ENCODE results near the gene FASTKD3. TPM values are rescaled to one million over a fixed set of nuclear protein-coding genes. Genes with fewer than 3 reads are reported as not detected.

FASTKD3 gene
- total RNA-seq, 1 donor from 2014 or later = 8.1 TPM

- FAIRE-seq (no peak), DNase-seq (ENCODE audit: low read depth) (no peak)
- H3K4me1 ChIP-seq (ENCODE audit: insufficient read depth, low read length) = peaks cover 23% of the 10 kb centered on the region
- TF ChIP-seq, protein P1, sequence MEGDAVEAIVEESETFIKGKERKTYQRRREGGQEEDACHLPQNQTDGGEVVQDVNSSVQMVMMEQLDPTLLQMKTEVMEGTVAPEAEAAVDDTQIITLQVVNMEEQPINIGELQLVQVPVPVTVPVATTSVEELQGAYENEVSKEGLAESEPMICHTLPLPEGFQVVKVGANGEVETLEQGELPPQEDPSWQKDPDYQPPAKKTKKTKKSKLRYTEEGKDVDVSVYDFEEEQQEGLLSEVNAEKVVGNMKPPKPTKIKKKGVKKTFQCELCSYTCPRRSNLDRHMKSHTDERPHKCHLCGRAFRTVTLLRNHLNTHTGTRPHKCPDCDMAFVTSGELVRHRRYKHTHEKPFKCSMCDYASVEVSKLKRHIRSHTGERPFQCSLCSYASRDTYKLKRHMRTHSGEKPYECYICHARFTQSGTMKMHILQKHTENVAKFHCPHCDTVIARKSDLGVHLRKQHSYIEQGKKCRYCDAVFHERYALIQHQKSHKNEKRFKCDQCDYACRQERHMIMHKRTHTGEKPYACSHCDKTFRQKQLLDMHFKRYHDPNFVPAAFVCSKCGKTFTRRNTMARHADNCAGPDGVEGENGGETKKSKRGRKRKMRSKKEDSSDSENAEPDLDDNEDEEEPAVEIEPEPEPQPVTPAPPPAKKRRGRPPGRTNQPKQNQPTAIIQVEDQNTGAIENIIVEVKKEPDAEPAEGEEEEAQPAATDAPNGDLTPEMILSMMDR (IDR thresholded peaks at IDR 0.05; ENCODE audit: insufficient read depth, low read depth, low read length) = no peak
- TF ChIP-seq EZH2 (IDR thresholded peaks at IDR 0.05; ENCODE audit: insufficient read depth, low read length) = no peak
- Mint-ChIP-seq H3K27me3 (ENCODE audit: low read depth, unreplicated experiment) (no peaks in the 10 kb centered on the region), H3K4me1 (ENCODE audit: low read depth, unreplicated experiment) (peaks cover 34% of the 10 kb centered on the region), H3K9me3 (ENCODE audit: unreplicated experiment) (no peaks in the 10 kb centered on the region), H3K36me3 (ENCODE audit: low read depth, unreplicated experiment) (no peaks in the 10 kb centered on the region), H3K27ac (ENCODE audit: unreplicated experiment) (no peak overlapping the region), H3K4me3 (ENCODE audit: unreplicated experiment) (no peak overlapping the region)
- no peak overlapping the region for H3K4me3 ChIP-seq (ENCODE audit: insufficient read depth, low read depth, low read length)
- no peak overlapping the region for H3K27ac ChIP-seq (ENCODE audit: low read depth, low read length)
- no peaks in the 10 kb centered on the region for H3K9me3 ChIP-seq (ENCODE audit: insufficient read depth, low read depth, low read length)
- peaks cover 49% of the 10 kb centered on the region for H4K20me1 ChIP-seq (ENCODE audit: insufficient read depth, low read length)
- H3K9ac ChIP-seq (ENCODE audit: low read length) = no peak overlapping the region
- no peak overlapping the region for H3K4me2 ChIP-seq (ENCODE audit: low read length)
- peaks cover 71% of the 10 kb centered on the region for H3K79me2 ChIP-seq (ENCODE audit: insufficient read depth, low read length)
- no peaks in the 10 kb centered on the region for H3K27me3 ChIP-seq (ENCODE audit: insufficient read depth, low read length)
- peaks cover 23% of the 10 kb centered on the region for H3K36me3 ChIP-seq (ENCODE audit: insufficient read depth, low read length)
- H2AFZ ChIP-seq (ENCODE audit: low read depth, low read length) = no peak overlapping the region
These were observed 6.3 kb upstream of the FASTKD3 start for GRCh38 chr5:7875151-7875550.

GRCh38 chr5:7874639-7875038 is 5.8 kb upstream of the FASTKD3 start:
- H4K20me1 ChIP-seq (ENCODE audit: insufficient read depth, low read length) = peaks cover 48% of the 10 kb centered on the region
- no peaks in the 10 kb centered on the region for H3K9me3 ChIP-seq (ENCODE audit: insufficient read depth, low read depth, low read length)
- Mint-ChIP-seq H3K9me3 (ENCODE audit: unreplicated experiment) (no peaks in the 10 kb centered on the region), H3K27me3 (ENCODE audit: low read depth, unreplicated experiment) (no peaks in the 10 kb centered on the region), H3K27ac (ENCODE audit: unreplicated experiment) (no peak overlapping the region), H3K4me1 (ENCODE audit: low read depth, unreplicated experiment) (peaks cover 38% of the 10 kb centered on the region), H3K4me3 (ENCODE audit: unreplicated experiment) (no peak overlapping the region), H3K36me3 (ENCODE audit: low read depth, unreplicated experiment) (no peaks in the 10 kb centered on the region)
- DNase-seq (ENCODE audit: low read depth) (no peak), FAIRE-seq (no peak)
- H3K27ac ChIP-seq (ENCODE audit: low read depth, low read length) = no peak overlapping the region
- peaks cover 71% of the 10 kb centered on the region for H3K79me2 ChIP-seq (ENCODE audit: insufficient read depth, low read length)
- peaks cover 23% of the 10 kb centered on the region for H3K4me1 ChIP-seq (ENCODE audit: insufficient read depth, low read length)
- peaks cover 23% of the 10 kb centered on the region for H3K36me3 ChIP-seq (ENCODE audit: insufficient read depth, low read length)
- no peak overlapping the region for H3K4me2 ChIP-seq (ENCODE audit: low read length)
- TF ChIP-seq, protein P1 (IDR thresholded peaks at IDR 0.05; ENCODE audit: insufficient read depth, low read depth, low read length) = no peak
- no peak for TF ChIP-seq EZH2 (IDR thresholded peaks at IDR 0.05; ENCODE audit: insufficient read depth, low read length)
- no peak overlapping the region for H3K4me3 ChIP-seq (ENCODE audit: insufficient read depth, low read depth, low read length)
- H2AFZ ChIP-seq (ENCODE audit: low read depth, low read length) = no peak overlapping the region
- H3K27me3 ChIP-seq (ENCODE audit: insufficient read depth, low read length) = no peaks in the 10 kb centered on the region
- no peak overlapping the region for H3K9ac ChIP-seq (ENCODE audit: low read length)

DNA sequence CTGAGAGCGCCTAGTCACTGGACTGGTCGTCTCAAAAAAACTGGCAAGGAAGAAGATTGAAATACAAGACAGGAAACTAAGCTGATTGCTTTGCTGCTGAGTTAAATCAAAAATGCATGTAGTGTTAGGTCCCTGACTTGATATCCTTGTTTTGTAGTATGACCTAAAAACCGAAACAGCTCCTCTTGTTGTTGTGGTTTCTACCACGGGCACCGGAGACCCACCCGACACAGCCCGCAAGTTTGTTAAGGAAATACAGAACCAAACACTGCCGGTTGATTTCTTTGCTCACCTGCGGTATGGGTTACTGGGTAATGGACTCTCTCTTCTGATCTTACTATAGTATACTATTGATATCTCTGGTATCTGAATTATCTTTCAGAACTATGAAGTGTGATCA is 4.4 kb upstream of the FASTKD3 start:
- Histone ChIP-seq H3K27me3 (ENCODE audit: insufficient read depth, low read length) (no peaks in the 10 kb centered on the region), H3K36me3 (ENCODE audit: insufficient read depth, low read length) (peaks cover 14% of the 10 kb centered on the region), H3K27ac (ENCODE audit: low read depth, low read length) (no peak overlapping the region), H3K4me3 (ENCODE audit: insufficient read depth, low read depth, low read length) (no peak overlapping the region), H3K79me2 (ENCODE audit: insufficient read depth, low read length) (peaks cover 77% of the 10 kb centered on the region), H2AFZ (ENCODE audit: low read depth, low read length) (no peak overlapping the region), H3K9me3 (ENCODE audit: insufficient read depth, low read depth, low read length) (no peaks in the 10 kb centered on the region), H3K4me1 (ENCODE audit: insufficient read depth, low read length) (peaks cover 21% of the 10 kb centered on the region), H4K20me1 (ENCODE audit: insufficient read depth, low read length) (peaks cover 41% of the 10 kb centered on the region), H3K9ac (ENCODE audit: low read length) (no peak overlapping the region), H3K4me2 (ENCODE audit: low read length) (no peak overlapping the region)
- Mint-ChIP-seq H3K36me3 (ENCODE audit: low read depth, unreplicated experiment) (no peaks in the 10 kb centered on the region), H3K4me3 (ENCODE audit: unreplicated experiment) (no peak overlapping the region), H3K4me1 (ENCODE audit: low read depth, unreplicated experiment) (peaks cover 35% of the 10 kb centered on the region), H3K27me3 (ENCODE audit: low read depth, unreplicated experiment) (no peaks in the 10 kb centered on the region), H3K27ac (ENCODE audit: unreplicated experiment) (no peak overlapping the region), H3K9me3 (ENCODE audit: unreplicated experiment) (no peaks in the 10 kb centered on the region)
- FAIRE-seq (no peak), DNase-seq (ENCODE audit: low read depth) (no peak)
- TF ChIP-seq, protein P1 (IDR thresholded peaks at IDR 0.05; ENCODE audit: insufficient read depth, low read depth, low read length) = no peak
- TF ChIP-seq EZH2 (IDR thresholded peaks at IDR 0.05; ENCODE audit: insufficient read depth, low read length) = no peak
